ENCODE measurements around the gene ENPP5.

Gene ENPP5, protein sequence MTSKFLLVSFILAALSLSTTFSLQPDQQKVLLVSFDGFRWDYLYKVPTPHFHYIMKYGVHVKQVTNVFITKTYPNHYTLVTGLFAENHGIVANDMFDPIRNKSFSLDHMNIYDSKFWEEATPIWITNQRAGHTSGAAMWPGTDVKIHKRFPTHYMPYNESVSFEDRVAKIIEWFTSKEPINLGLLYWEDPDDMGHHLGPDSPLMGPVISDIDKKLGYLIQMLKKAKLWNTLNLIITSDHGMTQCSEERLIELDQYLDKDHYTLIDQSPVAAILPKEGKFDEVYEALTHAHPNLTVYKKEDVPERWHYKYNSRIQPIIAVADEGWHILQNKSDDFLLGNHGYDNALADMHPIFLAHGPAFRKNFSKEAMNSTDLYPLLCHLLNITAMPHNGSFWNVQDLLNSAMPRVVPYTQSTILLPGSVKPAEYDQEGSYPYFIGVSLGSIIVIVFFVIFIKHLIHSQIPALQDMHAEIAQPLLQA

DNA sequence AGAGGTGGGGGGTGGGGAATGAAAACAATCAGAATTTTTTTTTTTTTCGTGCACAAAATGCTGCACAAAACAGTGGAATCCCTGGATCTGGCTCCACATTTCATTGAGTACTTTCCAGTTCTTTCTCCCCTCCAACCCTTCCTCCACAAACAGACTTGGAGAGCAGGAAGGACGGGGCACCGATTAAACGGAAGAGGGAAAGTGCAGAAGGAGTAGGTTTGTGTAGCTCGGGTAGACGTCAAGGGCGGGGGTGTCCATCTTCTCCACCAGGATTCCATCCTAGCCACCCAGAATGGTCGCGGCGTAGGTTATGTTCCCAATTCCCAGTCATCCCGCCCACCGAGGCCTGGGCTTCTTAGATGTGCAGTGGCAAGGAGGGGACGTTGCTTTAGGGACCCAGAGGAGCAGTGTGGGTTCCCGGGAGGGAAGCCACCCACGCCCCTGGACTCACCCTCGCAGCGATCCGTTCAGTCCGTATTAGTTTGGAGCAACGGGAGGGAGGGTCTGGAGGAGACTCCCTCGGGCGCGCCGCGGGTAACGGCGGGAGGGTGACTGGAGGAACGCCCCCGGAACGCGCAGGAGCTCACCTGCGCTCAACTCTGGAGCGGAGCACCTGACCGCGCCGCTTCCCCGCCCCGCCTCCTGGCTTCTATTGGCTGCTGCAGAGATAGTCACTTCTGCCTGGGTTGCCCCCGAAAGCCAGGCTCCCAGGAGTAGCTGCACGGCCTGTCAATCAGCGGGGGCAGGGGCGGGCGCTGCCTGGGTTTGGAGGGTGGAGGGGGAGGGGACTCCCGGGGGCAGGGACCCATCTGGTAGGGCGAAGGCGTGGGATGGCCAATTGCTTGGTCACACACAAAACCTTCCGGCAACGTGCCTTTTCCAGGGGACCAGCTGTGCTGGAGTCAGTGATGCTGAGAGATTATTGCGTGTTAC is at the start of gene ENPP5:
Gene ENPP5, minus strand, starts transcription at position 624 of the 933 bp plus-strand sequence. CDS start 2,718 bp downstream, outside the sequence.
- peak; percentile 65 for DNase-seq (ENCODE audit: low spot score)

- no peak for DNase-seq (ENCODE audit: low spot score)
Observed at GRCh38 chr6:46219661-46220060, 48.9 kb upstream of the ENPP5 start.

- no peak for DNase-seq (ENCODE audit: low spot score)
Observed at GRCh38 chr6:46218457-46218856, 47.7 kb upstream of the ENPP5 start.

- no peak for DNase-seq (ENCODE audit: low spot score)
Observed at GRCh38 chr6:46217671-46218131, 46.9 kb upstream of the ENPP5 start.

GRCh38 chr6:46216879-46217278 is 46.1 kb upstream of the ENPP5 start:
- DNase-seq (ENCODE audit: low spot score): no peak

- no peak for DNase-seq (ENCODE audit: low spot score)
Observed at GRCh38 chr6:46215777-46216176, 45.0 kb upstream of the ENPP5 start.

DNA sequence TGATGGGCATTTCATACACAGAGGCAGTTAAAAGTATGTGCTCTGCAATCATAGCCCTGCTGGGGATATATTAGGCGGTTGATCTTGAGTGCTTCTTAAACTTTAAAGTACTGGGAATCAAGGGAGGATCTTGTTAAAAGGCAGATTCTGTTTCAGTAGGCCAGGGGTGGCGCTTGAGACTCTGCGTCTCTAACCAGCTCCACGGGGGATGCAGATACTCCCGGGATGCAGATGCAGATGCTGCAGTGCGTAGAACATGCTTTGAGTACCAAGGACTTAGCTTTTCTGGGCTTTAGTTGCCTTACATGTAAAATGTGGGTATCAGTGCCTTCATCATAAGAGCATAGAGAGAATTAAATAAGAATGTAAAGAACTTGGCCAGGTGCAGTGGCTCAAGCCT is 44.4 kb upstream of the ENPP5 start:
- no peak for DNase-seq (ENCODE audit: low spot score)

- DNase-seq (ENCODE audit: low spot score): no peak
Observed at GRCh38 chr6:46211917-46212316, 41.1 kb upstream of the ENPP5 start.

DNA sequence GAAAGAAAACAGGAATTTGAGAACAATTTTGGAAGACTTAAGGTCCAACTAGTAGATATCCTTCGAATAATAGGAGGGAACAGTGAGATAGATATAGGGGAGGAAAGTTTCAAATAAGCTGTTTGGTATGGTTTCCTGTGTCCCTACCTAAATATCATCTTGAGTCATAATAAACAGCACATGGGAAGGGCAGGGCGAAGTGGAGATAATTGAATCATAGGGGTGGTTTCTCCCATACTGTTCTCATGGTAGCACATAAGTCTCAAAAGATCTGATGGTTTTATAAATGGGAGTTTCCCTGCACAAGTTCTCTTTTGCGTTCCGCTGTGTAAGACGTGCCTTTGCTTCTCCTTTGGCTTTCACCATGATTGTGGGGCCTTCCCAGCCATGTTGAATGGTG is 39.5 kb upstream of the ENPP5 start:
- no peak for DNase-seq (ENCODE audit: low spot score)

DNA sequence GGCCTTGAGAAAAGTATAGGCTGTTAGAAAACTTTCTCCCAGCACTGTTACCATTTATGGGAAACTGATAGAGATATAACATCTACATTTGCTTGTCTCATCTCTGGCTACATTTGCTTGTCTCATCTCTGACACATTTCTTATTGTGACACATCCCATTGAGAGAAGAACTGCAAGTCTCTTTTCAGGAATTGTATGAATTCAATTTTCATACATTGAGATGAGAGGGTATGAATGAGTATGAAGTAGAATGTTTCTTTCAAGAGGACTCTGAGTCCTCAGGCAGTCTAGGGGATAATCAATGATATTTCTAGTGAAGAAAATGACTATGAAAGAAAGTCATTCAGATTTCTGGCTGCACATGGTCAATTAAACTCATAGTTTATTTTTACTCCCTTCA is 37.5 kb upstream of the ENPP5 start:
- DNase-seq (ENCODE audit: low spot score): no peak

DNA sequence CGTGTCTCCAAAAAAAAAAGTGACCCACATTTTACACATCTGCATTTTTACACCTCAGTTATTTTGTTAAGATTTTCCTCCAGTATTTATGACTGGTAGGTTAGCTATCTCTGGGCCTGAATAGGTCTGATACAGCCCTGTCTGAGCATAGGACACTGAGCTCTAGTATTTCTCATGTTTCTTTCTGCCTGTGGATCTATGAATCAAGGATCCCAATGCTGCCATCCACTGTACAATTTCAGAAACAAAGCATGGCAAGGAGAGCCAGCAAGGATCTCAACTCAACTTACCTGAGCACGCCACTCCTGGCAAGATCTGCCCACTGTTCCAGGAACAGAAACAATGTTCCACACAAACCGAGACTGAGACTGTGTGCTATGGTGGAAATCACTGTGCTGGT is 36.4 kb upstream of the ENPP5 start:
- no peak for DNase-seq (ENCODE audit: low spot score)

DNA sequence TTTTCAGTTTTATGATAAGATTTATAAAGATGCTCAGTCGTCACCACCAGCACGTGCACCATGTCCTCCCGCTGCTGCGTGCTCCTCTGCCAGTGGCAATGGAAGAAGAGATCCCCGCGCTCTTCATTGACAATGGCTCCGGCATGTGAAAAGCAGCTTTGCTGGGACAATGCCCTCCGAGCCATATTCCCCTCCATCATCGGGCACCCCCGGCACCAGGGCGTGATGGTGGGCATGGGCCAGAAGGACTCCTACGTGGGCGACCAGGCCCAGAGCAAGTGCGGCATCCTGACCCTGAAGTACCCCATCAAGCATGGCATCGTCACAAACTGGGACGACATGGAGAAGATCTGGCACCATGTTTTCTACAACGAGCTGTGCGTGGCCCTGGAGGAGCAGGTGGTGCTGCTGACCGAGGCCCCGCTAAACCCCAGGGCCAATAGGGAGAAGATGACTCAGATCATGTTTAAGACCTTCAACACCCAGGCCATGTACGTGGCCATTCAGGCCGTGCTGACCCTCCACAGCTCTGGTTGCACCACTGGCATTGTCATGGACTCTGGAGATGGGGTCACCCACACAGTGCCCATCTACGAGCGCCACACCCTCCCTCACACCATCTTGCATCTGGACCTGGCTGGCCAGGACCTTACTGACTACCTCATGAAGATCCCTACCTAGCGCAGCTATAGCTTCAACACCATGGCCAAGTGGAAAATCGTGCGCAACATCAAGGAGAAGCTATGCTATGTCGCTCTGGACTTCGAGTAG is 34.3 kb upstream of the ENPP5 start:
- DNase-seq (ENCODE audit: low spot score): no peak

GRCh38 chr6:46203391-46204177 is 32.8 kb upstream of the ENPP5 start:
- peak; percentile 14 for DNase-seq (ENCODE audit: low spot score)

DNA sequence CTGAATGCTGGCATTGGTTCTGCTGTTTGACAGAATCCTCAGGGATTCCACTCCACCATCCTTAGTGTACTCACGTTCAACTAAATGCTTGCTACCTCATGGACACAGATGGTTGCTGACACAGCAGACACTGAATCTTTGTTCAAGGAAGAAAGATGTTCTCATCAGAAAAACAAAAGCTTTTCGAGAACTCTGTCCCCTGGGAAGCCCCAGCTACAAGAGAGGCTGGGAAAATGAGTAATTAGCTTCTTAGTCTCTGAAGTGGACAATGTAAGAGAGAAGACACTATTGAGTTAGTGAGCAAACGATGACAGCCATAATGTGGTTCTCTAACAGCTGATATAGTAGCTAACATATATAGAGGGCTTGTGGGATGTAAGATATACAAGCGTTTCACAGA is 30.9 kb upstream of the ENPP5 start:
- no peak for DNase-seq (ENCODE audit: low spot score)

- DNase-seq (ENCODE audit: low spot score): peak; percentile 46
Observed at GRCh38 chr6:46199387-46199786, 28.6 kb upstream of the ENPP5 start.

DNA sequence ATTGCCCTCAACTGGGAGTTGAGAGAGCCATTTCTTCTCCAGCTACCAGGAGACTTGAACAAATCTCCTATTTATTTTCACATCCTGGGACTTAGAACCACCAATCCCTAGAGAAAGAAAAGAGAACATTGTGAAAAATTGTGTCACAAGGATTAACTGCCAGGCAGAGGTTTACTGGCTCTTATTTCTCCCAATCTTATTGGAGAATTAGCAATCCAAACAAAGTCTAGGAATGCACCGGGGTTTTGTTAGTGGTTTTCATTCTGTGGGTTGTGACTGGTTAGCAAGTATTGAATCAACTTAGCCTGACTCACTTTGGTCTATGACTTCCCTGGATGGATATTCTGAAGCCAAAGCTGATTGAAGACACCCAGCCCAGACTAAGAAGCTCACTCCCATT is 21.2 kb upstream of the ENPP5 start:
- DNase-seq (ENCODE audit: low spot score): peak; percentile 86

- no peak for DNase-seq (ENCODE audit: low spot score)
Observed at GRCh38 chr6:46190889-46191288, 20.1 kb upstream of the ENPP5 start.

GRCh38 chr6:46189726-46190125 is 18.9 kb upstream of the ENPP5 start:
- DNase-seq (ENCODE audit: low spot score): no peak

- DNase-seq (ENCODE audit: low spot score): no peak
Observed at GRCh38 chr6:46186583-46186982, 15.8 kb upstream of the ENPP5 start.

GRCh38 chr6:46184114-46184513 is 13.3 kb upstream of the ENPP5 start:
- DNase-seq (ENCODE audit: low spot score): peak; percentile 71

- no peak for DNase-seq (ENCODE audit: low spot score)
Observed at GRCh38 chr6:46175976-46176375, 5.2 kb upstream of the ENPP5 start.
